HG03025 (cell line): ENCODE data around the gene FUOM.

Experiments used
- ATAC-seq: cut with Tn5 transposase; IDR thresholded peaks from one replicate; pipeline ENCODE4 v1.9.1; 2021; ENCODE audit warnings: mild to moderate bottlenecking, moderate library complexity; ENCODE audit not compliant: unreplicated experiment, low FRiP score

The FUOM gene

DNA sequence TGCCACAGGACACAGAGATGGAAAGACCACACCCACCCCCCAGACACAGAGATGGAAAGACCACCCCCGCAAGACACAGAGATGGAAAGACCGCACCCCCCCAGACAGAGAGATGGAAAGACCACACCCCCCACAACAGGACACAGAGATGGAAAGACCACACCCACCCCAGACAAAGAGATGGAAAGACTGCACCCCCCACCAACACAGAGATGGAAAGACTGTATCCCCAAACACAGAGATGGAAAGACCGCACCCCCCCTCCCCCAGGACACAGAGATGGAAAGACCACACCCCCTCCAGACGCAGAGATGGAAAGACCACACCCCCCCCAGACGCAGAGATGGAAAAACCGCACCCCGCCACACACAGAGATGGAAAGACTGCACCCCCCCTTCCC, 41.1 kb downstream of the FUOM start:
- no peak for ATAC-seq

GRCh38 chr10:133316266-133316665, 41.6 kb downstream of the FUOM start:
- no peak for ATAC-seq

- no peak for ATAC-seq
Observed at GRCh38 chr10:133315847-133316246, 42.0 kb downstream of the FUOM start.

DNA sequence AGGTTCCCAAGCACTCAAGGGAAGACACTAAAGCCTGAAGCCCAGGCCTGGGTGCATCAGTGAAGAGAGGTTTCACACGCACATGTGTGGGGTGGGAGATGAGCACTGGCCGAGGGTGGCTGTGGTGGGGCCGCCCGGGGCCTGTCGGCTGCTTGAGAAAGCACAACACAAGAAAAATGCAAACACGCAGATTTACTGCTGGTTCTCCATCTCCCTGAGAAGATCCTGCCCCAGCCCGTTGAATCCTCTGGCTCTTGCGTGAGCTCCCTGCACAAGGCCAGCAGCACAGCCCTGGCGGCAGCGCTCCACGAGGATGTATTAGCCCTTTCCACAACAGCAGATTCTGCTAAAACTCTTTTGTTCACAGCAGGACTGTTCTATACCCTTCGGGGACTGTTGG, 42.9 kb downstream of the FUOM start:
- ATAC-seq = no peak

- ATAC-seq = no peak
Observed at GRCh38 chr10:133313192-133313591, 44.6 kb downstream of the FUOM start.

DNA sequence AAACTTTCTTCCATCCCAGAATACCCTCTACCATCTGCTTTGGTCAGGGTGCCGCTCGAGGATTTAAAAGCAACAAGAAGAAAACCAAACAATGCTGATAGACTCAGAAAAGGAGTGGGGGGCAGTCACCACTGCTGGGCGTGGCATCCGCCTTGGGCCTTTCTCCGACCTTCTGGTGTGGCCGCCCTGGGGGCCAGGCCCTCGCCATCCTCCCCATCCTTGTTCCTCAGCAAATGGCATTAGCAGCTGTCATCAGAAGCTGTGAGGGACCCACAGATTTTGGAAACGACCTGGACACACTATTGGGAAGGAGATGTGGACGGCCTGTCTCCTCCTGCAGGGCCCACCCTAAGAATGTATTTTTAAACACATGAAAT, 45.1 kb downstream of the FUOM start:
- no peak for ATAC-seq

- ATAC-seq = no peak
Observed at GRCh38 chr10:133312016-133312768, 45.6 kb downstream of the FUOM start.

GRCh38 chr10:133311570-133311969, 46.2 kb downstream of the FUOM start:
- no peak for ATAC-seq

- no peak for ATAC-seq
Observed at GRCh38 chr10:133310789-133311188, 47.0 kb downstream of the FUOM start.

DNA sequence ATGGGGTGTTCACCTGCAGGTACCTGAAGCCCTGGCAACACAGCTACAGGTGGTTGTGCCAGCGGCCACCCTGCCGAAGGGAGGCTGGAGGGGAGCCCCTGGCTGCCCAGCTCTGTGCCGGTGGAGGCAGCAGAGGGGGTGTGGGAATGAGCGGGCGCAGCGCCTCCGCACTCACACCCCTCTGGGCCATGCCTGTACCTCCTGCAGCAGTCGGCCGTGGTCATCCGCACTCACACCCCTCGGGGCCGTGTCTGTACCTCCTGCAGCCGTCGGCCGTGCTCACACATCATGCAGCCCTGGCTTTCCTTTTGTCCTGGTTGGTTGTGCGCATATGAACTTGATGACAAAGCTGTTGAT, 47.4 kb downstream of the FUOM start:
- no peak for ATAC-seq

GRCh38 chr10:133309720-133310398, 48.0 kb downstream of the FUOM start:
- ATAC-seq = no peak

- ATAC-seq = peak; percentile 50
Observed at GRCh38 chr10:133309100-133309719, 48.6 kb downstream of the FUOM start.

GRCh38 chr10:133308421-133309099, 49.3 kb downstream of the FUOM start, which contains the start of the genes TUBGCP2 and ZNF511:
Gene TUBGCP2, minus strand, starts transcription at chr10:133308872. Its CDS starts 5,931 bp downstream, at chr10:133302941.
Gene ZNF511, plus strand, starts transcription at chr10:133308914. Its CDS starts 30 bp downstream, at chr10:133308944.
- peak; percentile 73 for ATAC-seq

- ATAC-seq = peak; percentile 36
Observed at GRCh38 chr10:133307776-133308420, 49.9 kb downstream of the FUOM start.

- ATAC-seq = no peak
Observed at GRCh38 chr10:133306941-133307379, 50.9 kb downstream of the FUOM start.

- ATAC-seq = no peak
Observed at GRCh38 chr10:133306097-133306476, 51.7 kb downstream of the FUOM start.
